HG03520 (cell line): ENCODE measurements around the gene C5.
A peak's percentile ranks its signal among the peaks of the same experiment; 100 is the strongest.

ENCODE experiments used
- ATAC-seq: cut with Tn5 transposase; IDR thresholded peaks from one replicate; pipeline ENCODE4 v1.9.1; 2021; ENCODE audit warnings: mild to moderate bottlenecking, moderate library complexity; ENCODE audit not compliant: unreplicated experiment

C5 gene

DNA sequence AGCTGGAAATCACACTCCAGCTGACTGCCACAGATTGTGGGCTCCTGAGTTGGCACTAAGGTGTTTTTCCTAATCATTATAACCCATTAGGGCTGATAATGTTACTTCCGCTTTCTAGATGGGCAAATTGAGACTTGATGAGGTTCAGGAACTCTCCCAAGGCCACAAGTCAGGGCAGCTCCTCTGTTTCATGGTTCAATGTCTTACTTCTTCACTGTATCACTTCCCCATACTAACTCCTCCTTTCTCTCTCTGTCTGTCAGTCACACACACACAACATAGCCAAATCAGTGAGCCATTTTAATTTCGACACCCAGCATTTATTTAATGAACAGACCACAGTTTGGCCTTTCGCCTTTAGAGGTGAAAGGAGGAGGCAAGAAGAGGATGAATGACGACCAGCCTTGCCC, 105.6 kb downstream of the C5 start:
- no peak for ATAC-seq

DNA sequence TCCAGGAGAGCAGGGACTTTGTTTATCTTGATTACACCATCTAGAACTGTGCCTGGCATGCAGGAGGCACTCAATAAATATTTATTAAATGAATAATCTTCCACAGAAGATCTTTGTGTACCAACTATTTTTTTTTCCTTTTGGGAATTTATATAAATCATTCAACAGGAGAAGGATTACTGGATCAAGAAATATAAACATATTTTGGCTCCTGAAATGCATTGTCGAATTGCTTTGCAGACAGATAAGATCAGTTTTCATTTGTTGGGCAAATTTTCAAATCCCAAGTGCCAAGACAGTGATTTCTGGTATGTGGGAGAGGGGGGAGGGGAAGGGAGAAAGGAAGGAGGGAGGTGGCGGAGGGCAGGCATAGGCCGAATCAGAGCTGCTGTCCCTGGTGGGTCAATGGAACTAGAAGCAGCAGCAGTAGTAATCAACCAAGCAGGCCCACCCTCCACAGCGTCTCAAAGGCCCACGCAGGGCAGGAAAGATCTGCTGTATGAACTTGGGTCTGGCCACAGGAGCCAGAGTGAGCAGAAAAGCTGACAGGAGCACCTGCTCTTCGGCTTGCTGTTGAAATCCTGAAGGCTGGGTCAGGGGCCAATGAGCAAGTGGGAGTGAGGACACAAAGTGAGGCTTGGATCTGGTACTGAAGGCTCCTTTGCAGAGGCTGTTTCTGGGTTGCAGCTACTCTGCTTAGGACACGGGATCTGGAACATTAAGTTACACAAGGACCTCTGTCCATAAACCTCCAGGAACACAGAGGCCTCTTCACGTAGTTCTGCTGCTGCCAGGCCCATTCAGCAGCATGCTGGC, 107.7 kb downstream of the C5 start:
- no peak for ATAC-seq

- no peak for ATAC-seq
These were observed 108.9 kb downstream of the C5 start for GRCh38 chr9:120941046-120941770.

DNA sequence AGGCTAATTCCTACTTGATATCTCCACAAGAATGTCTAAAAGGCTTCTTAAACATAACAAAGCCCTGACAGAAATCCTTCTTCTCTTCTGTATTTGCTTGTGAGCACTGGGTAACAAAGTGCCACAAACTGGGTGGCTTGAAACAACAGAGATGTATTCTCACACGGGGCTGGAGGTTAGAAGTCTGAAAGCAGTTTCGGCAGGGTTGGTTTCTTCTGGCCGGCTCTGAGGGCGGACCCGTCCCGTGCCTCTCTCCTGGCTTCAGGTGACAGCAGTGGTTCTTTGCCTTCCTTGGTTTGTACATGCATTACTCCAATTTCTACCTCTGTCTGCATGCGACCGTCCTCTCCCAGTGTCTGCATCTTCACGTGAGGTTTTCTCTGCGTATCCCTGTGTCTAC, 109.5 kb downstream of the C5 start:
- ATAC-seq, result no peak

DNA sequence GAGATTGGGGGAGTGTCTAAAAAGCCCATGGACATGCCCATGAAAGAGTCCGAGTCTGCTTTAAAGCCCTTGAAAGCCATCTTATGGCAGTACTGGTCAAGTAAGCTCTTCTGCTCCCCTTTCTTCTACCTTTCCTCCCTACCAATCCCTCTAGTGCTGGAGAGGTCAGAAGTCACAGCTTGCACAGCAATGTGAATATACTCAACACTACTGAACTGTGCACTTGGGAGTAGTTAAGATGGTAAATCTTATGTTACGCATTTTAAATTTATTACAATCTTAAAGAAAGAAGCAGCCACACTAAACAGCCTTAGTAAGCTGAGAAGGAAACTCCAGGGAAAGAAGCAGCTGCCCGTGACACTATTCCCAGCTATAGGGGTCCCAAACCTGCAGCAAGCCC, 111.2 kb downstream of the C5 start:
- no peak for ATAC-seq

DNA sequence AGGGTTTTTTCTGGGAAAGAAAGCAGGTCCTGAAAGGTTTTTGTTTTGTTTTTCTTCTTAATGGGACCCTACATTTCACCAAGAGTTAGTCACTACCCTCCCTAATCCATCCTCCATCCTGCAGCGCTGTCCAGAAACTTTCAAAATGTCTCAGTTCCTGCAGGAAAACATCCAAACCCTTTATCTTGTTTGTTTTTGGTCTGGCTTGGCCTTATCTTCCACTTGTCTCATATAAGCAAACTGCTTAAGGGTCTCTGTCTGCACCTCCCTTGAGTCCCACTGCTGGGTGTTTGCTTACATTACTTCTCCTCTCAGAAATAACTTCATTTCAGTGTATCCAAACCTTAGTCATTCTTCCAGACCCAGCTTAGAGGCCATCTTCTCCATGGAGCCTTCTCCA, 112.5 kb downstream of the C5 start:
- no peak for ATAC-seq

GRCh38 chr9:120937127-120937526, 112.9 kb downstream of the C5 start:
- no peak for ATAC-seq

GRCh38 chr9:120936764-120937122, 113.3 kb downstream of the C5 start:
- no peak for ATAC-seq

DNA sequence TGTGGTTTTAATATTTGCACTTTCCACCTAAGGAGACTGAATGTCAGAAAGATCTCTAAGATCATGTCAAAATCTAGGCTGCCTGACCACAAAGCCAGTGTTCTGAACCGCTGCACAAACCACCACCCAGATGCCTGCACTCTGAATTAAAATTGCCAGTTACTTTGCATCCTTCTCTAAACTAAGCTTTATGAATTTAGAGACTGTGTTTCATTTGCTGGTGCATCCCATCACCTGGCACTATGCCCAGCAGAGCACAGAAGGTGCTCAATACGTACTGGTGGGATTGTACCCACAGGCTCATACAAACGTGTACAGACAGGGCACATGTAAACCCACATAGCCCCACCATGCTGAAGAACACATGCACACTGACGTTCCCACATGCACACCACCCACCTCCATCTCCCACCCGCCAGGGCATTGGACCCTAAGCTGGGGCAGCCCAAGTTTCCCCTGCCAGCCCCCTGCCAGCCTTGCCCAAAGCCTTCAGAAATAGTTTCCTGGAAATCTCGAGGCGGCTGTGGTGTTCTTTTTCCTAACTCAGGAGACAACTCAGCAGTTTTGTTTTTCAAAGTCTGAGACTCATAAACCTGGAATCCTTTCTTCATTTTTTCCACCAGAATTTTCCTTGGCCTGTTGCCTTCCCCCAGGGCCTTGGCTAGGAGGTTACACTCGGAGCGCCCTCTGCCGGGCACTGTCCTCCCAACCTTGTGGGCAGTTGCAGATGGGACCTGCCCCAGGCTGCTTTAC, 113.9 kb downstream of the C5 start:
- peak; percentile 39 for ATAC-seq

DNA sequence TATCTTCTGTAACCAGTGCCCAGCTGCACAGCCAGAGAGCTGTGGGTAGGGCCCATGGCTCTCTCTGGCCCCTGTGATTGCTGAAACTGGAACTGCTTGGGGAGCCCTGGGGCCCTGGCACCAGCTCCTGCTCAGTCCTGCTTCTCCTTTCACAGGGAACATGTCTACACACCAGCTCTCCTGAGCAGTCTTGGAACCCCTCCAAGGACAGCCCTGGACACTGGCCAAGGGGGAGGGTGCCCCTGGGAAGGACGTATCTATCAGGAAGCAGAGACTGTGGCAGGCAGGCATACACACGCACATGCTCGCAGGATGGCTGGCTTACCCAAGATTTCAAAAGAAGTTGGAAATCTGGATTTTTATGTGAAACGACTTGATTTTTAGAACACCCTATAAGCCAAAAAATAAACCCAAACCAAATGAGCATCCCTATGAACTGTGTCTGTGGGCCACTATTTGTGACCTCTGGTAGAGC, 114.7 kb downstream of the C5 start:
- ATAC-seq, result no peak

- ATAC-seq, result no peak
These were observed 115.8 kb downstream of the C5 start for GRCh38 chr9:120934281-120934680.

GRCh38 chr9:120933310-120934055, 116.6 kb downstream of the C5 start:
- no peak for ATAC-seq

DNA sequence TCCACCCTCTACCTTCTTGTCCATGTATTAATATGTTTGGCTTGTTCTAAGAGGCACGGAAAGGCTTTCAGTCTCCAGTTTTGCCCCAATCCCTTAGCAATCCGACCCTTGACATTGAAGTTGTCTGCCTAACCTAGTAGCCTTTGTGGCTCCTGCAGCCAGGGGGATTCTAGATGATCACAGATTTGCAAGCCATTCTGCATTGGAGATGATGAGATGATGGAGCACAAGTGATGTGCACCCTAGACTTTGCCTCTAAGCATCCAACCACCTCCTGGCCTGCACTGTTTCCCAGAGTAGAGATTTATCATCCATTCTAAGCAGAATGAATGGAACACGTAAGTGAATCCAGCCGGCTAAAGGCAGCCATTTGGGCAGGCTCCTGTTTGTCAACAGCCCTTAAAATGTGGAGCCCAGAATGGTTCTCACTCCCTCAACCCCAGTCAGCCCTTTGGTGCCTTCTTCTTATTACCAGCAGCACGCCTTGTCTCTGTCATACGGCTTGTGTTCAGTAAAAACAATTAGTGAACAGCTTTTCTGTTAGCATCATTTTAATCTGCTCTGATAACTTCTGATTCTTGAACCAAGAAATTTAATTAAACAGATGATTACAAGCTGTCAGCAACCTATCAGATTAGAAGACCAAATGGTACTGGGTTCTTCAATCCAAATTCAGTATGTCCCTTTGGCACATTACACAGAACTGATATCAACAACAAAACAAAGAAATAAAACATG, 117.8 kb downstream of the C5 start:
- no peak for ATAC-seq

- ATAC-seq, result peak; percentile 45
These were observed 118.6 kb downstream of the C5 start for GRCh38 chr9:120931231-120932085.

DNA sequence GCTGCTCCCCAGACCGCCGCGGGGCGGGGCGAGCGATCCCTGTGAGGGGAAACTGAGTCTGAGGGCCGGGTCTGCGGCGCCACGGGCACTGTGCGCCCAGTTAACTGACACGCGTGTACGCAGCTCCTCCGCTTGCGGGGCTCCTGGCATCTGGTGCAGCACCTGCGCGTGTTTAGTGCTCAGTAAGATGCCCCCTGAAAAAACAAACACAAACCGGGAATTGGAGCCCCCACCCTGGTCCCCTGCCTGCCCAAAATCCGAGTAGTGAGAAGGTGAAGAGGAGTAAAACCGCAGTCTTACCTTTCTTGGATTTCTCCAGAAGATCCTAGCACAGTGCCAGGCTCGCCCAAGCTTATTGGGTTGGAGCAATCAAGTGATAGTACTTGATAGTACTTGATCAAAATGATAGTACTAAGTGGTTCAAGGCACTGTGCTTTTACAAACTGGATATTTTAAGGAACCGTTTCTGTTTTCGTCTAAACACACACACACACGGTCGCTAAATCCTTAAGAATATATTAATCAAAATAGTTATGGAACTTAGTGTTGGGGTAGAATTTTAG, 120.8 kb downstream of the C5 start:
- no peak for ATAC-seq

GRCh38 chr9:120928483-120929228, 121.4 kb downstream of the C5 start:
- ATAC-seq, result peak; percentile 39

GRCh38 chr9:120928015-120928482, 122.0 kb downstream of the C5 start:
- no peak for ATAC-seq
